GM18870 (cell line): ENCODE measurements around the gene TRIO.

ENCODE experiments used
- ATAC-seq: cut with Tn5 transposase; IDR thresholded peaks from one replicate; pipeline ENCODE4 v1.9.1; 2021; ENCODE audit warnings: moderate library complexity; ENCODE audit not compliant: unreplicated experiment

TRIO gene

DNA sequence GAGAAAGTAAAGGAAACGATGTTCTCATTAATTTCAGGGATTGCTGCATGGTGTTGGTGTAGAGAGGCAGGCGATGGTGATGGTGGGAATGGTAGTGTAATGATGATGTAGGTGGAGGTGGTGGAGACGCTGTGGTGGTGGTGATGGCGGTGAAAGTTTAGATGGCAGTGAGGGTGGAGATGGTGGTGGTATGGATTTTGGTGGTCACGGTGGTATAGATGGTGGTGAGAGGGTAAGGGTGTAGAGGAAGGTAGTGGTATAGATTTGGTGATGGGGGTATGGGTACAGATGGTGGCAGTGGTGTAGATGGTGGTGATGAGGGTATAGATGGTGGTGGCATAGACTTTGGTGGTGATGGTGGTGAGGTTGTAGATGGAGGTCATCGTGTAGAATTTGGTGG is 259.3 kb downstream of the TRIO start:
- no peak for ATAC-seq

DNA sequence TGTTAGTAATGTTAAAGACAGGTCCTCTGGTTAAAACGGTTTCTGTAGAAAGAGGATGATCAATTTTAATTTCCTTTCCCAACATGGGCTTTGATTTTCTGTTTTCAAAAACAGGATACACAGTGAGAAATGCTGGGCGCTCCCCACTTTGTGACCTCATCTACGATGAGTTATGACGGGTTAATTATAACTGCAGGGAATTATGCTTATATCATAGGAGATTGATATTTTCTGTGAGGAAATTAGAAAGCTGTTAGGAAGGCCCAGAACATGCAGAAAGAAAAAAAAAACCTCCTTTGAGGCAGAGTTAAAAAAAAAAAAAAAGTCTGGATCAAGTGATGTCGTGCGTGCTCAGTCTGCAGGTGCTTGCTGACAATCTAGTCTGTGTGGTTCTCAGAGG is 261.6 kb downstream of the TRIO start:
- ATAC-seq, result no peak

DNA sequence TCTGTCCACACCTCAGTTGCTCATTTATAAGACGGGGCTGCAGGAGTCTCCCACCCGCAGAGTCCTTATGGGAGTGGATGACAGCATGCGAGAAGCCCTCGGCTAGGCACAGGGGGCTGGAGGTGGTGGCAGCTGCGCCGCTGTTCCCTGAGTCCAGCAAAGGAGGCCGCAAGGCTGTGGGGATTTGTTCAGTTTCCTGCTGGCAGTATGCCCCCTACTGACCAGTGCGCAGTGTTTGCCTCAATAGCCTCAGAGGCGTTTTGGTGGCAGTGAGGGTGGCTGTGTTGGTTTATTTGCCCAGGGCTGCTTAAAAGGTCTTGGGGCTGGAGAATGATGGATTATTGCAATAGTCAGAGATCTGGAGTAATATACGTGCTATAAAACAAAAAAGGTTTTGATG is 262.1 kb downstream of the TRIO start:
- ATAC-seq, result no peak

DNA sequence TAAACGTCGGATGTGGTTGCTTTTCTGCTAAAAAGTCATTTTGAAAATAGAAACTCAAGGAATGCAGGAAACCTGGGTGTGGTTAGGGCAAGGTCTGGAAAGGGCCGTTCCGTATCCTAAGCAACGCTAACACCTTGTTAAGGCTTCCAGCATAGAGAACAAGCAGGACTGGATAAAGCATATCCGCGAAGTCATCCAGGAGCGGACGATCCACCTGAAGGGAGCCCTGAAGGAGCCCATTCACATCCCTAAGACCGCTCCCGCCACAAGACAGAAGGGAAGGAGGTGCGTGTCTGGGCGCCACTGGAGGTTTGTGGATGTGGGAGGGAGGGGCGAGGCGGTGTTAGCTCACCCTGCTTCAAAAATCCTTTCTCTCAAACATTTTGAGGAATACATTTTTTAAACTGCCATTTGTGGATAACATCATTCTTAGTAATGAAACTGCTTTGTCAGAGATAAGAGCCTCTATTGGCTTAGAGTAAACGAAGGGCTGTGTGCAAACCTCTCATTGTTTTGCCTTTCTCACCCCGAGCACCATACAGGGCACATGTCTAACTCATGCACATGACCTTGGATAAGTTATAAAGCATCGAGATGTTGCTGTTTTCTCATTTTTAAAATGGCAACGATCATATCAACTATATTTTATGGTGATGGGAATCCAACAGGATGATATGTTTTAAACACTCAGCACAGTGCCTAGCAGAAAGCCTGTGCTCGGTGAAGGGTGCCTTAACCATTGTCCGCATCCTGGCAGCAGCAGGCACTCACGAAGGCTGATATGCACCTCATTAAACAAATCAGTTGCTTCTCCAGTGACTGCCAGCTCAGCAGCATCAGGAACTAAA is 262.8 kb downstream of the TRIO start:
- ATAC-seq, result no peak

DNA sequence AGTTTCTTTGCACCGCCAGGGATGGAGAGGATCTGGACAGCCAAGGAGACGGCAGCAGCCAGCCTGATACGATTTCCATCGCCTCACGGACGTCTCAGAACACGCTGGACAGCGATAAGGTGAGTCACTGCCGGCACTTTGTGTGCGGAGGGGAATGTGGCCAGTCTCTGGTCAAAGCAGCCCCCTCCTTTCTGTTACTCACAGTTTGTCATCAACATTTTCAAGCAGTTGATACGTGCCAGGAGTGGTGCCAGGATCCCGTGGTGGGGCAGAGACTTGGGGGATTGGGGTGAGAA is 263.4 kb downstream of the TRIO start:
- no peak for ATAC-seq

DNA sequence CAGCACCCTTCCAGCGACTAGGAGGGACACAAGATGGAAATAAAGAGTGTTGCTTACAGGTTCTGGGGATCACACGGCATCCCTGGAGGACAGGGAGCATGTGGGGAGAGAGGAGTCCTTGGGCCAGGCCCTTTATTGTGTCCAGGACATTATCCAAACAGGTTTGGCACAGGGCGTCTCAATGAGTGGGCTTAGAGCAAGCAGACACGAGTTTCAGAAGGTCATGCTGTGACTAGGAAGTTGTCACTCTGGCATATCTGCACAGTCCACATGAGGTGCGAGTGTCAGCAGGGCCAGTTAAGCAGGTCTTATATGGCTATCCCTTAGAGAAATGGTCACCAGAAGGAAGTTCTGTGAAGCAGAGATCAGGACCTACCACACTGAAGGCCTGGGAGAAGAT is 263.9 kb downstream of the TRIO start:
- no peak for ATAC-seq

DNA sequence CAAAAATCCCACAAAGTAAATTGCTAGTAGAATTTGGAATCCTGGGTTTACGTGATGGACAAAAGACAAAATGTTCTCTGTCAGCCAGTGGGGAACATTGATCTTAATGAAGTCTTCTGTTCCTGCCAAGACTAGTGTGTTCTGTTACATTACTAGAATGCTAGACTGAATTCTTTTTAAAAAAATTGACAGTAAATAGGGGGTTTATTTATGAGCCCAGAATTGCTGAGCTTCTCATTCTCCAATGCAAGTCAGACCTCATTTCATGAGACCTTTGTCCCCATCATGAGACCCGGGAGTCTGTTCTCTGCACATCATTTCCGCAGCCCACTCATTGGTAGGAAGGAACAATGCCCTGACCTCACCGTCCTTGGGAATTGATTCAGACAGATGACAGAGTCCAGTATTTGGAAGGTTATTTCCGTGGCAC is 264.6 kb downstream of the TRIO start:
- no peak for ATAC-seq

DNA sequence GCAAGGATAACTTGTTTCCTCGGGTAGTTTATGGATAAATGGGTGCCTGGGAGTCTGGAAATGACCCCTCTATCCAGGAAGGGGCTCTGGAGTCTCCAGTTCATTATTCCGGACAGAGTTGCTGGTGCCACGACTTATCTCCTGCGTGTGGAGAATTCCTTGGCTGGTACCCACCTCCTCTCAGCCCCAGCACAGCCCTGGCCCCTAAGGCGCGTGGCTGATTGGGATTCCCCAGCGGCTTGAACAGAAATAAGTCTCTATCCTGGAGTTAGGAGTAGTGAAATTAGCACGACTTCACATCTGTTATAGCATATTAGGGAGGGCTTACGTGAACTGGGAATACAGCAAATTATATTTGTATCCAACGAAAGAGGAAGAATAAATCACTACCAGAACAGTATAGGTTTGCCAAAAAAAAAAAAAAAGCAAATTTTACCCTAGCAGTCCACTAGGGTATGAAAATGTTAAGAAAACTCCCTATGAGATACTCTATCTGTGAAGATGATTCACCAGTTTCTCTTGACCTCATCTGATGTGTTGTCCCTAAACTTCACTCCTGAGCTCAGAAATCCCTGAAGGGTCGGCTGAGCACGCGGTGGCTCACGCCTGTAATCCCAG is 265.9 kb downstream of the TRIO start:
- no peak for ATAC-seq

DNA sequence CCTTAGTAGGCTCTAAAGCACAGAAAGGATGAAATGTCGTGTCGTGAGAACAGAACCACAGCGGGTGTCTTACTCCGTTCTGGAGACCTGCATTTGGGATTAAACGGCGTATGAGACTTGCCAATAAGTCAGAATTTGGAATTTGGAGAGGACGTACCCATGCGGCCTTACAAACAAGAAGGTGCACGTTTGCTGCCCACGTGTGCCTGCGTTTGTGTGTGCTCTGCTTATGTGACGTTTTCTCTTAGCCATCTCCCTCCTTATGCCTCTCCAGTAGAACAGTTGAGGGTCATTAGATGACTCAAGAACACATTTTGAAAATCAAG is 266.9 kb downstream of the TRIO start:
- ATAC-seq, result no peak

DNA sequence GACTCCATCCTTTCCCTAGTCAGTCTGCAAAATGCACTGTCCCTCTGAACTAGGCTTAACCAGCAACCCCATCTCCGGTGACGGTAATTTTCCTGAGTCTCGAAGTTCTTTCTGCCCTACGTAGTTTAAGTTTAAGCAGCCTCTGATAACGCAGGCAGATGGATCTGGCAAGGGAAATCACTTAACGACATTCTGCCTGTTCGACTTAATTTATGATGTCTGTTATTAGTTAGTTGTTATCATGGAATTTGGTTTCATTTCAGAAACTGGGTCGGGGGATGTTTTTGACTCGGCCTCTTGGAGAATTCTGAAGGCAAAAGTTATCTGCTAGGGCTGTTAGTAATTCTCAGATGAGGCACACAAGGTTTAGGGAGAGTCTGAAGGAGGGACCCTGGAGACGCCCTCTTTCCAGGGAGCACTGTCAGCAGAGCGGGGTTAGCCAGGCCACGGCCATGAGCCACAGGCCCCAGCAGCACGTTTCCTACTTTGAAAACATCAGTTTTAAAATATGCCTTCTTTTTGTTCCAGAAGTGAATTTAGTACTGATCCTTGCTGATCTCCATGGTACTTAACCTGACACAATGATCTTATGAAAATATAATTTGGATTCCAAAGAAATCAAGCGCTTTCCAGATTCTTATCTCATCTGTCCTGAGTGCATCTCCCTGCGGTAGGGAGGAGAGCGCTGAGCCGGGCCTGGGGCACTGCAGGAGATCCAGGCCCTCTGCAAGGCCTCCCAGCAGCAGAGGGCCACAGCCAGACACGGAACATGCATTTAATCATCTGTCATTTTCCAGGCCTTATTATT is 267.5 kb downstream of the TRIO start:
- no peak for ATAC-seq

DNA sequence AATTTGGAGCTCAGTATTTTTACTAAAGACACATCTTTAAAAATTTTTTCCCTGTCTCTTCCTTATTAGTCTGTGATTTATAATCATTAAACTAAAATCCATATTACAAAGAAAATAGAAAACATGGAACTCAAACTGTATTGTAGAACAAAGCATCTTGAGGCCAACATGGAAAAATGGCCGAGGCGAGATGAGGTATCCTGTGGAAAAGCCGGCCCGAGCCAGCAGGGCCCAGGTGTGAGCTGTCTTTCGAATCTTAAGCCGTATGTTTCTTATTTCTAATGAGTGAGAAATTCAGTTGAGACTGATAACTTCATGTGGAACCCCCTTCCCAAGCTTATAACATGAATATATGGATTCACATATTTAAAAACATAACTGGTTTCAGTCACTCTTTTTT is 268.1 kb downstream of the TRIO start:
- no peak for ATAC-seq

DNA sequence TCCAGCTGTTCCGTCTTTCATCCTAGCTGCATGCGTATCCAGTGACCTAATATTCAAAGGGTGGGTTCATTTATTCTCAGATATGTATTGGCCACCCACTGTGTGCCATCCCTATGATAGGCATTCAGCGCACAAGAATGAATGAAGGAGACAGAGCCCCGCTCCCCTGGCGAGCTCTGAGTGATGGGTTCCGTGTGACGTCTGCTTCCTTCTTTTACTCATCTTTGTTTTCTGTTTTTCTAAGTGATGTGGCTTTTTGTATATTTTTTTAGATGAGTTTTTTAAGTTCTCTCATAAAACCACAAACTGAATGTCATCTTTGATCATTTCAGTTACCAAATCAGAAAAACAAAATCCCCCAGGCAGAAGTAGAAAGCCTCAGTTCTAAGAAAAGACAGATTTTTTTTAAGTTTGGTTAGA is 270.2 kb downstream of the TRIO start:
- ATAC-seq, result no peak

DNA sequence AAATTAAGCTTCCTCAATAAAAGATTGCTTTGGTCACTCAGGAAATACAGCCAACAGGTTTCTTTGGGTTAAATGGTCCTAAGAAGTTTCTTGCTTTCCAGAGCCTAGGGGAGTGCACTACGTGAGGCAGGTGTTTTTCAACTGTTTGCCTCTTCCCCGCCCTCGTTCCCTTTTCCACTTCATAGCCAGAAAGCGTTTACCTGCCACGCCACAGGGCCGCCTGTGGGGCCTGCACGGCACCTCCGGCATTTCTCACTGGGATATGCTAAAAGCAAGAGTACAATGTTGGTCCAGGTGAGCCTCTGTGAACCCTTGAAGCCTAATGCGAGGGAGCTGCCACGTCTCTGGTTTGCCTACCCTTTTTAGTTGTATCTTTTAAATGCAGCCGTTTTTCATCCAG is 270.9 kb downstream of the TRIO start:
- no peak for ATAC-seq

DNA sequence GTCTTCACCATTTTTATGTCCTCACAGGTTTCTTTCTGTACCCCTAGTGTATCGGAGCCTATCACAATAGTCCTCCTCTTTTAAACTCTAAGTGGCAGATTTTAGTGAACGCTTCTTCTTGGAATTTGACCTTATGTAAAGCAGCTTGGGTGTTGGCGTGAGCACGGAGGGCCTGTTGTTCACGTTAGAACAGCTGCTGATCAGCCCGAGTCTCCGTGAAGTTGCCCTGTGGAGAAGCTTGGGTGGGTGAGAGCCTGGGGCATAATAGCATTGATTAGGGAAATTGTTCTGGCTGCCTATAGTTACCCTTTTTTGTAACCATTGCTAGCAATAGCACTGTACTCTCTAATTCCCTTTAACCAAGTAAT is 271.5 kb downstream of the TRIO start:
- ATAC-seq, result no peak

DNA sequence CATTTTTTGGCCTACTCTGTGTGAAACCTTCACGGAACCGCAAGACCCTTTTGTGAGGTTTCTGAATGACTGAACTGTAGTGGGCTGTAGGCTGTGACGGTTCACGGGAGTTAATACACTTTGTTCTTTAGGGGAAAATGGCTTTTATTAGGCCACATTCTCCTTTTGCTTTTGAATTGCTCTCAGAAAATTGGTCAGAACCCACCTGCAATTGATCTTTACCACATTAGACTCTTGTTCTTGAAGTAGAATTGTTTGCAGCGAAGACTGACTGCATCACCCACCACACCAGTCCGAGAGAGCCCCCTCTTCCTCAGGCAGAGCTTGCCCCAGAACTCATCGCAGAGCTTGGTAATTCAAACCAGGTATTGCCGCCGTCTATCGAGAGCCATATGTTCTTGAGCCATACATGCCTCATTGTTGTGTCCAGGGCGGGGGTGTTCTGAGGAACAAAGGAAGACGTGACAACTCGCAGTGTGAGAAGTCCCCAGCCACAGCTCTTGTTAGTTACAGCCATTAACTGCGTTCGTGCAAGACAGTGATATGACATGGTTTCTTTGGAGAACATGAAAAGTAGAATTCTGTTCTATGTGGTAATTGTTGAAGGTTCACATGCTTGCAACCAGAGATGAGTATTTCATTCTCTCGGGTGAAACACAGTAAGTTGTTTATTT is 272.0 kb downstream of the TRIO start:
- ATAC-seq, result peak; percentile 69

DNA sequence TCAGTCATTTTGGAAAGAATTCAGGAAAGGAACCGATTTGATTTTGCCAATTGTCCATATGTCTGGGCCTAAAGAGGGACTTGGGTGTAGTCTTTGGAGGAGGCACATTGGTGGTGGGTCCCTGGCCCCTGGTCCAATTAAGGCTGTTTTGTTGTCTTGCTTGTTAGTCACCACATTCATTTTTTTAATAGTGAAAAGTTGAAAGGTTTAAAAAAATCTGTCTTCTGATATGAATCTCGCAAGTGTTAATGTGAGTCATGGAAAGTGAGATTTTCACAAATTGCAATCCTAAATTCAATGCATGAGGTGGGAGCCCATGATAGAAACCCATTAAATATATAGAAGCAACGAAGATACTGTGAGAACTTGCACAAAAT is 272.5 kb downstream of the TRIO start:
- ATAC-seq, result no peak

DNA sequence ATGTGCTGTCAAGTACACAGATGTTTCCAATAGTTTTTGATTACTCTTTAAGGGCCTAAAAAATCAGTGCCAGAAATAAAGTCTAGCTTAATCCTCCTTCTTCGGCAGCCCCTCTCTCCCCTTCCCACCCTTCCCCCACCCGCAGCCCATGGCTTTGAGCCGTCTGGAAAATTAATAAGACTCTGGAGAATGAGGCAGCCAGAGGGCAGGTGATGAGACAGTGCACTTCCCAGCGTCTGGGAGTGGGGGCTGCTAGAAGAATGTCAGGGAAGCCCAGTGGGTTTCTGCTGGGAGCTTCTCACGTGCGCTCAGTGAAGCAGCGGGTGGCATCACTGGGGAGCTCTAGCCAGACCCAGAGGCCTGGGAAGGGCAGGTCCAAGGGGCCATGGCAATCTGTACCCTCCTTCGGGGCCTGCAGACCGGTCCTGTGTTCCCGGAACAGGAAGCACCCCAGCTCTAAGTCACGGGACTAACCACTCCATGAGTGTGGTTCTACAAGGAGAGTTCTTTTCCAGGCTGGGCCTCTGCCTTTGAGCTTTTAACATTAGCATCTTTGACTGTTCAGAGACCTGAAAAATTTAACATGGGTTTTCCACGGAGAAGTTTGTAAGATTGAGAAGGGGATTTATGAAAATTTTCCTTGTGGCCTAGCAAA is 273.6 kb downstream of the TRIO start:
- ATAC-seq, result no peak

DNA sequence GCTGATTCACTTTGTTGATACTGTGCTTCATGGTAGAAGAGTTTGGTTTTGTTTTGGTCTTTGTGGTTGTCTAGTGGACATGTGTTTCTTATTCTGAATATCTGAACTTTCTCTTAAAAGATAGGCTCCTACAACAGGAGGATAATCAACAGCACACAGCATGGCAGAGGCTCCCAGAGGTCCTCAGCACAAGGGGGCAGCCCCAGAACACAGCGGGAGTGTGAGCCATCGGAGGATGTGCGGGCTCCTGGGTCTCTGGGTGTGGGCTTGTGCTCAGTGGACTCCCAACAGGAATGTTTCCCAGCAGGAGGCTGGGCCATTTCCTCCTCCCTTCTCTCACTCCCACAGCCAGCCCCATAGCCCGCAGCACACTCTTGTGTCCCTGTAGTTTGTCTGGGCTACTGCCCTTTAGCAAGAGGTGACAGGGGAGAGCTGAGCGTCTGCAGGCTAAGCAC is 274.2 kb downstream of the TRIO start:
- ATAC-seq, result no peak

DNA sequence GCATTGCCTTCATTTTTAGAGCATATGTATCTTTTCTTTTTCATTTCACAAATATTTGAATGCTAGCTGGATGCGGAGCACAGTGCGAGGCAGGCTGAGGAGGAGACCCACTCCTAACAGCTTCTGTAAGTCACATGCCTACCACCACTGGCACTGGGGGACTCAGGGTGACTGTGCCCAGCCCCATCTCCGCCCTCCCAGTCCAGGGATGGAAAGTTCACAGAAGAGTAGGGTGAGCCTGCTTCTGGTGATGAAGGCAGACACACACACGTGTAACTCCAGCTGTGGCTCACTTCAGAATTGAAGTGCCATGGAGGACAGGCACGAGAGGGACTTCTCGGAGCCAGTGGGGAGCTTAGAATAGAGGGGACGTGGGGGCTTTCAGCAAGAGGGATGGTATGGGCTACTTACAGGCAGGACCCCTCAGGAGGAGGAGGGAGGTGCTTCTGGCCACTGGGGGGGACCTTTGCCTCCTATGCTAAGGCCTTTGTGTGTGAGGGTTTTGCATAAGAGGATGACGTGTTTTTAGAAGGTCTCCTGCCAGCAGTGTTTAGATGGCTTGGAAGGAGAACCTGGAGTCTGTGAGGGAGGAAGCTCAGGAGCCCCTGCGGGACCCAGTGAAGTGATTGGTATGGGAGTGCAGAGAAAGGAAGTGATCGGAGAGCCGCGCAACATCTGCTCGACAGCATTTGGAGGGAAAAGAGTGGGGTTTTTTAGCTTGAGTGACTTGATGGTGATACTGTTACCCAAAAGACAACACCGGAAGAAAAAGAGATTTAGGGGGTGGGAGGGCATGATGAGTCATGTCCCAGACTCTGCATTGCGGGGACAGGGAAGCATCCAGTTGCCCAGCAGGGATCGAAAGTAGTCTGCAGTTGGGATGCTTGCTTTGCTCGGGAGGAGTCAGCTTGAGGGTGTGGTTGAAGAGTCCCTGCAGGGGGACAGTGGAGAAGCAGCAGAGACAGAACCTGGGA is 274.9 kb downstream of the TRIO start:
- no peak for ATAC-seq

DNA sequence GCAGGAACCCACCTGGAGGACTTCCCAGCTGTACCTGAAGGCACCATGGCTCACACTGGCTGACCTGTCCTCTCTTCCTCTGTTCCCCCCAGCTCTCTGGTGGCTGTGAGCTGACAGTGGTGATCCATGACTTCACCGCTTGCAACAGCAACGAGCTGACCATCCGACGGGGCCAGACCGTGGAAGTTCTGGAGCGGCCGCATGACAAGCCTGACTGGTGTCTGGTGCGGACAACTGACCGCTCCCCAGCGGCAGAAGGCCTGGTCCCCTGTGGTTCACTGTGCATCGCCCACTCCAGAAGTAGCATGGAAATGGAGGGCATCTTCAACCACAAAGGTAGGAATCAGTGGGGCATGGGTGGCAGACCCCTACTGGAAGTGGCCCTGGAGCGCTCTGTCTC is 276.5 kb downstream of the TRIO start:
- ATAC-seq, result no peak
